ENCODE data around the gene WDR5.

DNA sequence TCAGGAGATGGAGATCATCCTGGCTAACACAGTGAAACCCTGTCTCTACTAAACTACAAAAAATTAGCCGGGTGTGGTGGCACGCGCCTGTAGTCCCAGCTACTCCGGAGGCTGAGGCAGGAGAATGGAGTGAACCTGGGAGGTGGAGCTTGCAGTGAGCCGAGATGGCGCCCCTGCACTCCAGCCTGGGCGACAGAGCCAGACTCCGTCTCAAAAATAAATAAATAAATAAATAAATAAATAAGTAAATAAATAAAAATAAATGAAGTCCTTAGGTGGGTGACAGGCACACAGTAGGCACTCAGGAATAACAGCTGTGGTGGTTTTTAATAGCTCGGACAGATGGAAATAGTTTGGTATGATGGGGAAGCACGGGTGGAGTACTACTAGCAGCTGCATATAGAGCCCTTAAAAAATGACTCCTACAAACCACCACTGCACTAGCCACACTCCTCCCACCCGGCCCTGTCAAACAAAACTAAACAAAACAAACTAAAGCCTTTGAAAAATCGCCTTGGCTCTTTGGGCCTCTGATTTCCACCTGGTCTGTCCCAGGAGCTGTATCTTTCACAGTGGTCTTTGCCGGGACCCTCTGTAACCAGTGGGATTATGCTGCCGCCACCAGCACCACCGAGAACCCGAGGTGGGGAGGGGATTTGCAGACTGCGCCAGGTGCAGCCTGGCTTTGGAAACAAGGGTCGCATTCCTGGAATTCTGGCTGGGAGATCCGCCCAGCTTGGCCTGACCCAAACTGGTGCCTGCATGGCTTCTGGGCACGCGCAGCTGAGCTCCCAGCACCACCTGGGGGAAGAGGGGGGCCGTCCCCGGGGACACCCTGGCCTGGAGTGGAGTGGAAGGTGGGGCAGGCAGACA, 5.1 kb upstream of the WDR5 start:
- TF ChIP-seq CTCF (conservative IDR thresholded peaks at IDR 0.05 in 1 of 2, IDR thresholded peaks at IDR 0.05 in 1 of 2; ENCODE audit: low read depth in 1 of 2, low read length in 2 of 2) = no peak
- TF ChIP-seq EZH2 (IDR thresholded peaks at IDR 0.05; ENCODE audit: low read length, missing control alignments) = no peak
